ENCODE measurements around the gene CCDC107.
"Not testable (repeated sequence)": the region's sequence is repeated elsewhere in the genome, so short reads cannot be mapped to it uniquely, and the experiment has no call there.

CCDC107 gene

DNA sequence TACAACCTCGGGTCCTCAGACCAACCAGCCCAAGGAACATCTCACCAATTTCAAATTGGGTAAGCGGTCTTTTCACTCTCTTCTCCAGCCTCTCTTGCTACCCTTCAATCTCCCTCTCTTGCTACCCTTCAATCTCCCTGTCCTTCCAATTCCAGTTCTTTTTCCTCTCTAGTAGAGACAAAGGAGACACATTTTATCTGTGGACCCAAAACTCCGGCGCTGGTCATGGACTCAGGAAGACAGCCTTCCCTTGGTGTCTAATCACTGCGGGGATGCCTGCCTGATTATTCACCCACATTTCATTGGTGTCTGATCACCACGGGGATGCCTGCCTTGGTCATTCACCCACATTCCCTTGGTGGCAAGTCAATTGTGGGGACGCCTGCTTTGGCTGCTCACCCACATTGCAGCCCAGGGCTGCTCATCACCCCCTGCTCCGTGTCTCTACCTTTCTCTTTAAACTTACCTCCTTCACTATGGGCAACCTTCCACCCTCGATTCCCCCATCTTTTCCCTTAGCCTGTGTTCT is 20.6 kb upstream of the CCDC107 start:
- DNase-seq (ENCODE audit: low read depth in 1 of 2, low spot score in 1 of 2) = not testable (repeated sequence)

DNA sequence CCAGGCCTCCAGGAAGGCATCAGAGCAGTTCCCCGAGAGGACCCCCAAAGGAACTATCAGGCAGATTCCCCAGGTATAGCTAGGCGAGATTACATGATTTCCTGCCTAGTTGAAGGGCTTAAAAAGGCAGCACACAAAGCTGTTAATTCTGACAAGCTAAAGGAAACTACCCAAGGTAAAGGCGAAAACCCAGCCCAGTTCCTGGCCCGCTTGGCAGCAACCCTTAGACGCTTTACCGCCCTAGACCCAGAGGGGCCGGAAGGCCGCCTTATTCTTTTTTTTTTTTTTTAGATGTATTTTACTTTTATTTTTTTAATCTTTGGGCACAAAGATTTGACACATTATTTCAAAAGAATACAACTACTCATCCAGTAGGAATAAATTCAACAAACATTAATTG is 19.3 kb upstream of the CCDC107 start:
- not testable (repeated sequence) for DNase-seq (ENCODE audit: low read depth in 1 of 2, low spot score in 1 of 2)

DNA sequence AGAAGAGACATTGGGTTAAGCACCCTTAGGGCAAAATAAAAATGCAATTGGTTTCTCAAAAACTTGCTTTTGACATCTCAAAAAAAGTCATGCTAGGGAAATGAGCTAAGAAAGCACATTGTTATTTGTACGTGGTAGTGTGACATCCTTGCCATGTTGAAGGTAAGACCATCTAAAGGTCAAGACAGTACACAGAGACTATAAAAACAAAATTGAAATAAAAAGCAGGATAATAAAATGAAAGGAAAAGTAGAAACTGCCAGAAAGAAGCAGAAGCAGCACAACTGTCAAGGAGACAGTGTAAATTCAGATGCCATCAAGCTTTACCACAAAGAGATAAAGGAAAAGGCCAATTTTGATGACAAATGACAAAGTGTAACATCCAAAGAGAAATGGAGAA is 18.9 kb upstream of the CCDC107 start:
- not testable (repeated sequence) for DNase-seq (ENCODE audit: low read depth in 1 of 2, low spot score in 1 of 2)

DNA sequence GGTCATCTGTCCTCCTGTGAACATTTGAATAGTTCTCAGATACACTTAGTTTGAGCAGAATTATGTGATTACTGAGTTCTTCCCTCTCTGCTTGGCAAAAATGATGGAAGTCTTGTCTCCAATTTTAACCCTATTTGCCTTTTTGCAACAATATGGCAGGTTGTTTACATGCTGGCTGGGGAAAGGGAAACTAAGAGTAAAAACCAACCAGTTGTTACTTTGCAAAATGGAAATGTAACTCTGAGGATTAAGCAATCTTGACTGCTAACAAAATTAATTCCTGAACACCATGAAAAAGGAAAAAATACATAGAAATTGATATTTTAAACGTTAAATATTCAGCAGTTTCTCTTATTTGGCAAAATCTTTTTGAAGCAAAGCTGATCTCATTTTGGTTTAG is 18.5 kb upstream of the CCDC107 start:
- no peak for DNase-seq (ENCODE audit: low read depth in 1 of 2, low spot score in 1 of 2)

DNA sequence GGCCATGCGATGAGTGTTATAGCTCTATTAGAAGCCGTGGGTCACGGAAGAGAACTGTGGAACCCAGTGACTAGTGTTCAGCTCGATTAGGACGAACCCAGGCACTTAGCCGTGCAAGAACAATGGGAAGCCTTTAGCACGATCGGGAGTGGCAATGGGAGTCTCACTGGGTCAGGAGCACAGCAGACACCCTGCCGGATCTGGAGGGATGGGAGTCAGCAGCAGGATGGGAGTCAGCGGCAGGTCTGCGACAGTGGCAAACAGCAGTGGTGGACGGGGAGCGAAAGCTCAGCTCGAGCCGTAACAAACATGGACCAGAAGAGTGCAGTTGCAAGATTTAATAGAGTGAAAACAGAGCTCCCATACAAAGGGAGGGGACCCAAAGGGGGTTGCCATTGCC is 17.7 kb upstream of the CCDC107 start:
- not testable (repeated sequence) for DNase-seq (ENCODE audit: low read depth in 1 of 2, low spot score in 1 of 2)

DNA sequence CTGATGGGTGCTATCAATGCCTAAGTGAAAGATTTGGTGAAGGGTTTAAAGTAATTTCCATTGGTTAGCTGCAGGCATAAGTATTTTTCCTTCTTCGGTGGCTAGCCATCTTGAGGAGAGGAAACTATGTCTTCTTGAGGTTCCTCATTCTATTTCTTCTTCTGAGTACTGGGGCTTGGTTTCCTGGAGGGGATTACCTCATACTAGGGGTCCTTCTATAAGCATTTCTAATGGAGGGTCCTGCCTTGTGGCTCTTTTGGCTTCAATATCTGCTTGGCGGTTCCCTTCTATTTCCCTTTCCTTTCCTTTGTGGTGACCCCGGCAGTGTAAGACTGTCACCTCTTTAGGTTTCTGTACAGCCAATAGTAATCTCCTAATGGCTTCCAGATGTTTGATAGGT is 16.6 kb upstream of the CCDC107 start:
- not testable (repeated sequence) for DNase-seq (ENCODE audit: low read depth in 1 of 2, low spot score in 1 of 2)

DNA sequence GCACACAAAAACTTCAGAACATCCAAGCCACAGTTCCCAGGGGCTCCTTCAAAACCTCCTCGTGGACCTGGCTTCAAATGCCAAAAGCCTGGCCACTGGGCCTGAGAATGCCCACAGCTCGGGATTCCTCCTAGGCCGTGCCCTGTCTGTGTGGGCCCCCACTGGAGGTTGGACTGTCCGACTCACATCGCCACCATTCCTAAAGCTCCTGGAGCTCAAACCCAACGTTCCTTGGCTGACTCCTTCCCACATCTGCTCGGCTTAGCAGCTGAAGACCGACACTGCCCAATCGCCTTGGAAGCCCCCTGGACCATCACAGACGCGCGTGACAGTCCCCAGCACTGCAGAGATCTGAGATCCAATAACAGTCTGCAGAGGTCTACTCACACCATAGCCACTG is 15.0 kb upstream of the CCDC107 start:
- no peak for DNase-seq (ENCODE audit: low read depth in 1 of 2, low spot score in 1 of 2)

DNA sequence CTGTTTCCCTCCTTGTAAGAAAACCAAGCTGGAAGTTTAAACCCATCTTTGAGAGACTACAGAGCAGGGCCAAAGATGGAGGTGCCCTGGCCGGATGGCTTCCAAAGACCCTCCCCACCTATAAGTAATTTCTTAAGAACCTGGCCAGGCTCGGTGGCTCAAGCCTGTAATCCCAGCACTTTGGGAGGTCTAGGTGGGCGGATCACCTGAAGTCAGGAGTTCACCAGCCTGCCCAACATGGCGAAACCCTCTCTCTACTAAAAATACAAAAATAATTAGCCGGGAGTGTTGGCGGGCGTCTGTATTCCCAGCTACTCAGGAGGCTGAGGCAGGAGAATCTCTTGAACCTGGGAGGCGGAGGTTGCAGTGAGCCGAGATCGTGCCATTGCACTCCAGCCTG is 12.4 kb upstream of the CCDC107 start:
- not testable (repeated sequence) for DNase-seq (ENCODE audit: low read depth in 1 of 2, low spot score in 1 of 2)

DNA sequence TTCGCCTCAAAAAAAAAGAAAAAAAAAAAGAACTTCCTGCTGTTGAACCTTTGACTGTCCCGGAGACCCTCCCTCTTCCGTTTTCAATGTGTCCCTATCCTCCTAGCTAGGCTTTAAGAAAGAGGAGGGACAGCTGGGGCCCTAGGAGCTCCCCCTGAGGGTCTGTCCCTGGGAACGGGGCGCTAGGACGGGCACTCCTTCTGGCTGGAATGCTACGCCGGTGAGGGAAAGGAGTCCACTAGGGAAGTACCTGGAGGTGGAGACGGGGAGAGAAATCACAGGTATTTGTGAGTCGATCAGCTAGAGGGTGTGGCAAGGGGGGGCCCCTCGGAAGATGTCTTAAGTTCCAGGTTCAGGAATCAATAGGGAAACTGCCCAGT is 11.9 kb upstream of the CCDC107 start:
- no peak for DNase-seq (ENCODE audit: low read depth in 1 of 2, low spot score in 1 of 2)

DNA sequence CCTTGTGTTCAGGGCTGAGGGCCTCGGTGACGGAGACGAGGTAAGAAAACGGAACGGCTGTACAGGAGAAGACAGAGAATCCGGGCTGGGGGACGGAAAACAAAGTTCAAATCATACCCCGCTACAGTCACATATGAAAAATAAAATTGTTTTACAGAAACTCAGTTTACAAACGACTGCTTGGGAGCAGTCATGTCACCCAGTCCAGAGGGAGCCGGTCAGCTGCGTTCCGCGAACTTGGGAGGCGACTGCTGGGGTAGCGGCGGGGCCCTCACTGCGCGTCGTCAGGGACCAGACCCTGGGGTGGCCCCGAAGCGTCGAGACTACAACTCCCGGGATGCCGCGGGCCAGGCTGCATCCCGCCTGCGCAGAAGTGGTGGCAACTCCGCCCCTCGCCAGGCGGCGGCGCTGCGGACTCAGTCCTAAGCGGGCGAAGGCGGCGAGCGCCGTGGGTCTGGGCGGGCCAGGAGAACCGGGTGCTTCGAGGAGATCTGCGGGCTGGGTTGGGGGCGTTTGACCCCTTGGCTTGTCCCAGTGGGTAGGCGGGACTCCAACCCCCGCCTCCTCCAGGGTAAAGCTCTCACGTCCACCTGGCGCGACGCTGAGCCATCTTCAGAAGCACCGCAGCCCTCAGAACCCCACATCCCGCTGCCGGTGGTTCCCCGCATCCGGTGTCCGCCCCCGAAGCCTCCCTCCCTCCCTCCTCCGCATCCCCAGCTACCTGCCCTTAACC is 11.4 kb upstream of the CCDC107 start:
- DNase-seq (ENCODE audit: low read depth in 1 of 2, low spot score in 1 of 2) = peak; percentile 74 to 86

DNA sequence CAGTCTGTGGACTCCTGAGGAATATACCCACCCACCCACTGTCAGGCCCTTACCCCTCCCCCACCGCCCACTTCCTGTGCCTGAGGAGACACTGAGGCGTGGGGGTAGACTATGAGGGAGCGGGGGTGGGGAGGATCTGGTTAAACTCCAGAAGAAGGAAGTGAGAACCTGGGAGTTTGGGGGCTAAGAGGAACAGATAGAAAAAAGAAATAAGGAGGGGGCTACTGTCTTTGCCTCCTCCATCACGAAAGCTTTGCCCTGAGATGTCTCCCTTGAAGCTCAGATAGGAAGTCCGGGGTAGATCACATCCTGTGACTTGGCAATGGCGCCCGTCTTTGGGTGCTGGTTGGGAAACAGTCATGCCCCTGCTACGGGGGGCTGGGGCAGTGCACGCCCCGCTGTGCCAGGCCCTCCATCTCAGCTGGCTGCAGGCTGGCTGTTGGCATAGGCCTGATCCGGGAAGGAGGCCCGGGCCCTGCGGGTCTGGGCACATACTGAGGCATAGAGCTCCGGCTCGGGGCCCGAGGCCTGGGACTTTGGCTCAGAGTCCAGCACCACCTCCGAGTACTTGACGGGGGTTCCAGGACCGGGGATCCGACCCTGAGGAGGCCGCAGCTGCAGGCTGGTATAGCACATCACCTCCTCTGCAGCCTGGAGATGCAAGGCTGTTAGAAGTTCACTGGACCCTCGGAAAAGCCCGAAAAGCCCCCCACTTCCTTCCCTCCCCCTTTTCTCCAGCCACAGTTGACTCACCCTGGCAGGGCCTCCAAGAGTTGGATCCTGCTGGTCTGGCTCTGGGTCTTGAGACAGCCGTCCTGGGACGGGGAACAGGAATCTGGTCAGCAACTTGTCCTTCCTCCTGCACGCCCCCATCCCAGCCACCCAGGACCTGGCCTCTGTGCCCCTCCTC is 8.4 kb upstream of the CCDC107 start:
- peak in 1 of 2 donors; percentile 22 for DNase-seq (ENCODE audit: low read depth in 1 of 2, low spot score in 1 of 2)

DNA sequence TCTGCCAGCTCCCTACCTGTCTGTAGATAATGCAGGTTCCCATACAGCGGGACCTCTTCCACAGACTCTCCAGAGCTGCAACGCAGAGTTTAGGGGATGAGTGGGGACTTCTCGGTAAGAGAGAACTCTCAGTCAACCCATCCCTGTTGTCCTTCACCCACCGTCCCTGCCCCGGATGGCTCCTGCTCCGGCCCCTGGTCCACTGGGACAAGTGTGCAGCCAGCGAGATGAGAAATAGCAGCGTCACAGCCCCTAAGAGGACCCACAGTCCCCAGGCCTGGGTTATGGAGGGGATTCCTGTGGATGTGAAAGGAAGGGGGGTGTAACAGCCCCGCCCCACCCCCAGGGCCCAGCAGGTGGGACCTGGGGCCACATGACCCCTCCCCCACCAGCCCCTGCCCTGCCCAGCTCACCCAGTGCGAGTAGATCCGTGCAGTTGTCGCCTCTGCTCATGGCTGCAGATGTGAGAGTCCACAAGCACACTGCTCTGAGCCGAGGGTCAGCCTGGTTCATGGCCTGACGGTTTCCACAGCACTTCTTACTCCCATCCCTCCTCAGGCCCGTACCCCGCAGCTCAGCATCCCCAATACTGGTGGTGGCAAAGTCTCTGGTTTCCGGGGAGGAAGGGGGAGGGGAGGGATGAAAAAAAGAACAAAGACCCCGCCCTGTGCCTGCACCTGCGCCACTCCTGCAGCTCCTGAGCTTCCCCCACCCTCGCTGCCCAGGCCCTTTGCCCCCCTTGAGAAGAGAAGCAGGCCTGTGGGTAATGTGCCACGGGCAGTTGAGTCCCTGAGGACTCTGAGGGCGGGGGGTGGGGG is 7.5 kb upstream of the CCDC107 start, which contains the start of gene SIT1:
Gene SIT1, minus strand, starts transcription at position 591 of the 818 bp plus-strand sequence. Its CDS starts 78 bp downstream, at position 513.
- no peak for DNase-seq (ENCODE audit: low read depth in 1 of 2, low spot score in 1 of 2)

DNA sequence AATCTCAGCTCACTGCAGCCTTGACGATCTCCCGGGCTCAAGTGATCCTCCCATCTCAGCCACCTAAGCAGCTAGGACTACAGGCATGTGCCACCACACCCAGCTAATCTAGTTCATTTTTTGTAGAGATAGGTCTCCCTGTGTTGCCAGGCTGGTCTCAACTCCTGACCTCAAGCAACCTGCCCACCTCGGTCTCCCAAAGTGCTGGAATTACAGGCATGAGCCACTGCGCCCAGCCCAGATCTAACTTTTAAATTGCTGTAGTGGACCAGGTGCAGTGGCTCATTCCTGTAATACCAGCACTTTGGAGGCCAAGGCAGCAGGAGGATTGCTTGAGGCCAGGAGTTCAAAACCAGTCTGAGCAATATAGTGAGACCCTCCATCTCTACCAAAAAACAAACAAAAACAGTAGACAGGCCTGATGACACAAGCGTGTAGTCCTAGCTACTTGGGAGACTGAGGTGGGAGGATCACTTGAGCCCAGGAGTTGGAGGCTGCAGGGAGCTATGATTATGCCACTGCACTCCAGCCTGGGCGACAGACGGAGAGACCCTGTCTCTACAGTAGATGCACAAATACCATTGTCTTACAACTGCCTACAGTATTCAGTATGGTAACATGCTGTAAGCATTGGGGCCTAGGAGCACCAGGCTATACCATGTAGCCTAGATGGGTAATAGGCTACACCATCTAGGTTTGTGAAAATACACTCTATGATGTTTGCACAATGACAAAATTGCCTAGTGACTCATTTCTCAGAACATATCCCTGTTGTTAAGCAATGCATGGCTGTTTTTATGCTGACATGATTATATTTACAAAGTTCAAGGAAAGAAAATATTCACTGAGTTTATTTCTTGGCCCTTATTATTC is 5.9 kb upstream of the CCDC107 start:
- DNase-seq (ENCODE audit: low read depth in 1 of 2, low spot score in 1 of 2) = no peak

DNA sequence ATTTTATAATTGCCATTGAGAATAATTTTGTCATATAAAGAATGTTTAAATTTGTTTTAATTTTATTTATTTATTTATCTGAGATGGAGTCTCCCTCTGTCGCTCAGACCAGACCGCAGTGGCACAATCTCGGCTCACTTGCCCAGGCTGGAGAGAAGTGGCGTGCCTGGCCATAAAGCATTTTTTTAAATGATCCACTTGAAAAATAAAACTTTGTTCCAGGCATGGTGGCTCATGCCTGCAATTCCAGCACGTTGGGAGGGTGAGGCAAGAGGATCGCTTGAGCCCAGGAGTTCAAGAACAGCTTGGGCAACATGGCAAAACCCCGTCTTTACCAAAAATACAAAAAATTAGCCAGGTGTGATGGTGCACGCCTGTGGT is 5.3 kb upstream of the CCDC107 start:
- DNase-seq (ENCODE audit: low read depth in 1 of 2, low spot score in 1 of 2) = no peak

DNA sequence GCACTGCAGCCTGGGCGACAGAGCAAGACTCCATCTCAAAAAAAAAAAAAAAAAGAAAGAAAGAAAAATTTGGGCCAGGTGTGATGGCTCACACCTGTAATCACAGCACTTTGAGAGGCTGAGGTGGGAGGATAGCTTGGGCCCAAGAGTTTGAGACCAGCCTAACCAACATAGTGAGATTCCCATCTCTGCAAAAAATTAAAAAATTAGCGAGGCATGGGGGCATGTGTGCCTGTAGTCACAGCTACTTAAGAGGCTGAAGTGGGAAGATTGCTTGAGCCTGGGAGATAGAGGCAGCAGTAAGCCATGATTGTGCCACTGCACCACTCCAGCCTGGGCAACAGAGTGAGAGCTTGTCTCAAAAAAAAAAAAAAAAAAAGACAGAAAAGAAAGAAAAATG is 4.5 kb upstream of the CCDC107 start:
- no peak for DNase-seq (ENCODE audit: low read depth in 1 of 2, low spot score in 1 of 2)

DNA sequence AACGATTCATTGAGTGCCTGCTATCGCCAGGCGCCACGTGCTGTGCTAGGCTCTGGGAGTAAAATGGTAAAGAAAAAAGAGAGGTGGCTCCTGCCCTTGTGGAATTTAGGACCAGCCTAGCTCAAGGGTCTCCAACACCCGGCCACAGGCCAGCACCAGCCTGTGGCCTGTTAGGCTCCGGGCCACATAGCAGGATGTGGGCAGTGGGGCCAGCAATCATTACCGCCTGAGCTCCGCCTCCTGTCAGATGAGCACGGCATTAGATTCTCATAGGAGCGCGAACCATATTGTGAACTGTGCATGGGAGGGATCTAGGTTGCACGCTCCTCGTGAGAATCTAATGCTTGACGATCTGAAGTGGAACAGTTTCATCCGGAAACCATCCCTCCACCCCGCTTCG is 1.7 kb upstream of the CCDC107 start:
- no peak for DNase-seq (ENCODE audit: low read depth in 1 of 2, low spot score in 1 of 2)

DNA sequence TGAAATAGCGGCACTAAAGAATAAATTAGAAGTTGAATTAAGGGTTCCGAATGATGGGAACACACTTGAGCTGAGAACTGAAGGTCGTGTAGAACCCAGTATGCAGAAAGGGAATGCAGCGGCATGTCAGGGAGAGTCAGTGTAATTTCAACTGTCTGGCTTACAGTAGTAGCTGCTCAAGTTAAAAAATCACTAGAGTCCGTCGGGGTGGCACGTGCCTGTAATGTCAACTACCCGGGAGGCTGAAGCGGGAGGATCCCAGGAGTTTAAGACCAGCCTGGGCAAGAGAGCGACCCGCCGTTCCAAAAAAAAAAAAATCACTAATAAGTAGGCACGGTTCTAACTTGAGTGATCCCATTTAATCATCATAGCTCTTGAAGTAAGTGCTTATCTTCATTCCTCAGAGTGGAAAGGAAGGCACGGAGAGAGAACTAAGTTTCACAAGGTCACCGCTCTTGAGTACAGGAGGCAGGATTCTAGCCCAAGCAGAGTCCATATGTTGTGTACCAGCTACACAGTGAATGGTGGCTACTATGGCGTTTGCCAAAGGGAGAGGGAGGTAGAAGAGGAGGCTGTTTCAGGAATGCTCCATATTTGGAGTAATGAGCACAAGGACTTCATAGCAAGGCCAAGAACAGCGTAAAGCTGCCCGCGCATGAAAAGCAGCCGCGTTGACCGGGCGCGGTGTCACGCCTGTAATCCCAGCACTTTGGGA is 1.1 kb upstream of the CCDC107 start:
- no peak for DNase-seq (ENCODE audit: low read depth in 1 of 2, low spot score in 1 of 2)

DNA sequence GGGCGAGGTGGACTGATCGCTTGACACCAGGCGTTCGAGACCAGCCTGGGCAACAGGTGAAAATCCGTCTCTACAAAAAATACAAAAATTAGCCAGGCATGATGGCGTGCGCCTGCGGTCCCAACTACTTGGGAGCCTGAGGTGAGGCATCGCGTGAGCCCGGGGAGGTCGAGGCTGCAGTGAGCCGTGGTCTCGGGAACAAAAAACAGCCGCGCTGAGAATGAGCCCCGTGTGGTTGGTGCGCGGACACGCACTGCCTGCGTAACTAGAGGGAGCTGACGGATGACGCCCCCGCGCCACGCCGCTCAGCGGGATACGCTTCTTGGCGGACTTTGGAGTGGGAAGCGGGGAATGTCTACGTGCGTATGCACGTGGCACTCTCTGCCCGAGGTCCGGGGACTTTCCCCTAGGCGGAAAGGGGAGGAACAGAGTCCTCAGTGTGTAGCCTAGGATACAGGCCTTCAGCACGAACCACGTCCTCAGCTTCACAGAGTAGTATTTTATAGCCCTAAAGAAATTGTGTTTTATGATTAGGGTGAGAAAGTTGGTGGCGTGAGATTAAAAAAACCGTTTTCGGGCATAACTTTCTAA is 451 bp upstream of the CCDC107 start, which contains the start of gene RMRP:
Gene RMRP, minus strand, starts transcription at position 474 of the 591 bp plus-strand sequence.
- DNase-seq (ENCODE audit: low read depth in 1 of 2, low spot score in 1 of 2) = peak; percentile 56 to 86

DNA sequence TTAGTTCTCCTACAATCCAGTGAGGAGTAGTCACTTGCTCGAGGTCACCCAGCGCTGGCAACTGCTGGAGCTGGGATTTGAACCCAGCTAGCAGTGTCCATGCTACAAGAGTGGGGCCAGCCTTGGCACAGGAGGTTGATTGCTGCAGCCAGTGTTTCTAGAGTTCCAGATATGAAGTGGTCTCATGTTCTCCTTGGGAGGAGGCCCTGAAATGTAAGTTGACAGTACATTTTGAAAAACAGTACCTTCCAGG is 802 bp downstream of the CCDC107 start:
- no peak for DNase-seq (ENCODE audit: low read depth in 1 of 2, low spot score in 1 of 2)

All from activated T-helper 1 cell treated with anti-CD3 and anti-CD28 coated beads, Interleukin-2, amount 50 U/mL, for 16 hours (primary cell).